Lower leg skin (tissue), 4 donors: Measurements from ENCODE around the gene TADA1. TPM values are rescaled to one million over a fixed set of nuclear protein-coding genes. Genes with fewer than 3 reads are reported as not detected.
"Not testable (repeated sequence)": the region's sequence is repeated elsewhere in the genome, so short reads cannot be mapped to it uniquely, and the experiment has no call there.

Experiments
- DNase-seq, 2 donors: peaks; one replicate each; pipeline ENCODE4 v3.0.0-alpha.2; 2019; ENCODE audit warnings: low spot score in 2 of 2
- H3K4me3 ChIP-seq: fragments of 200-600 bp; sonication (generic); 2 replicates; pipeline ENCODE4 v1.5.1; 2017; ENCODE audit warnings: mild to moderate bottlenecking, low read depth; ENCODE audit not compliant: poor library complexity, severe bottlenecking
- POLR2A ChIP-seq, 2 donors: fragments of 450-650 bp; IDR thresholded peaks; one replicate each; pipeline ENCODE4 v1.6.1; 2016 to 2017; ENCODE audit warnings: antibody characterized with exemption in 2 of 2, mild to moderate bottlenecking in 1 of 2, moderate library complexity in 1 of 2
- WGBS, 2 donors: methylation state at CpG; one replicate each; pipeline ENCODE4 v1.1.5; 2018; 5-methylcytosine and 5-hydroxymethylcytosine counted together
- intact Hi-C: fragments of 100-400 bp; cut with DNase I; formaldehyde crosslinking; loops from one replicate; pipeline ENCODE4 v1.15.0; 2023; ENCODE audit warnings: low total_unique reads
- total RNA-seq, 4 donors: library from RNA; depleted of rRNA; stranded (reverse); fragments of >200 nt; gene quantifications; one replicate each; pipeline ENCODE4 v1.1.0, GENCODE V29; 2016
- TF ChIP-seq, protein P1 (sequence below), 3 donors: fragments of 450-650 bp; IDR thresholded peaks; one replicate each; pipeline ENCODE4 v1.5.1; 2016; ENCODE audit warnings: antibody characterized with exemption in 3 of 3, mild to moderate bottlenecking in 3 of 3, moderate library complexity in 2 of 3

The TADA1 gene
- total RNA-seq, 4 donors from 2014 or later: 9.5 to 18.2 (median 15.1) TPM

DNA sequence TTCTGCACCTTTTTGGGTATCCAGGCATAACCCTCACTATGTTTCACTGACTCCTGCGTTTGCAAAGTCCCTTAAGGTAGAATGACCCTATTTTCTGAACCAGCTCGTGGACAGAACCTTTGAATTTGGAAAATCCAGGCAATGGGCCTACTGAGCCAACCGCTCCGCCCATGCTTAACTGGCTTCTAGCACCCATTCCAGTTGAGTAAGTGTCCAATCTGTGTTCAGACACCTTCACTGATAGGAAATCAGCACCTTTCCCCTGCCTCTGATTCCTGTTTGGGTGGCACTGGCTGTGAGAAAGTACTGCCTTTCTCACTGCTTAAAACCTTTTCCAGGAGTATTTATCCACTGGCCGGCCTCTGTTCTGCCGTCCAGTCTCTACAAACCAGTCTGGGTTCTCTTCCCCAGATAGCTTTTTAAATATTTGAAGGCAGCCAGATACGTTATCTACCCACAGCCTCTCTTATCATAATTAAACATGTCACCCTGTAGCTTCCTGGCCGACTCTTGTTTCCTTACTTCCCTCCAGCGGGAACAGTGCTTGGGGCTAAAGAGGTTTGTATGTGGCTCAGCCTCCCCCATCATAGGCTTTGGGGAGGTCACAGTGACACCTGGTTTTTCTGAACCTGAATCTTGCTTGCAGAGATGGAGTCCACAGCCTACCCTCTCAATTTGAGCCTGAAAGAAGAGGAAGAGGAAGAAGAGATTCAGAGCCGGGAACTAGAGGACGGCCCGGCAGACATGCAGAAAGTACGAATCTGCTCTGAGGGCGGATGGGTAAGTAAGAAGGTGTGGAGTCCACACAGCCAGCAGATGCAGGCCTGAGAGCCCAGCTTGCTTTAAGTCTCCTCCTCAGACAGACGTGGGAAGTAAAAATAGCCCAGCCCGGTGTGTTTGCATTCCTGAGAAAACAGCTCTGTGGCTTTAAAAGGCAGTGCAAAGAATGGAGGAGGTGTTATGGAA lies 35.5 kb downstream of the TADA1 start:
- intact Hi-C loops: no loop called here

DNA sequence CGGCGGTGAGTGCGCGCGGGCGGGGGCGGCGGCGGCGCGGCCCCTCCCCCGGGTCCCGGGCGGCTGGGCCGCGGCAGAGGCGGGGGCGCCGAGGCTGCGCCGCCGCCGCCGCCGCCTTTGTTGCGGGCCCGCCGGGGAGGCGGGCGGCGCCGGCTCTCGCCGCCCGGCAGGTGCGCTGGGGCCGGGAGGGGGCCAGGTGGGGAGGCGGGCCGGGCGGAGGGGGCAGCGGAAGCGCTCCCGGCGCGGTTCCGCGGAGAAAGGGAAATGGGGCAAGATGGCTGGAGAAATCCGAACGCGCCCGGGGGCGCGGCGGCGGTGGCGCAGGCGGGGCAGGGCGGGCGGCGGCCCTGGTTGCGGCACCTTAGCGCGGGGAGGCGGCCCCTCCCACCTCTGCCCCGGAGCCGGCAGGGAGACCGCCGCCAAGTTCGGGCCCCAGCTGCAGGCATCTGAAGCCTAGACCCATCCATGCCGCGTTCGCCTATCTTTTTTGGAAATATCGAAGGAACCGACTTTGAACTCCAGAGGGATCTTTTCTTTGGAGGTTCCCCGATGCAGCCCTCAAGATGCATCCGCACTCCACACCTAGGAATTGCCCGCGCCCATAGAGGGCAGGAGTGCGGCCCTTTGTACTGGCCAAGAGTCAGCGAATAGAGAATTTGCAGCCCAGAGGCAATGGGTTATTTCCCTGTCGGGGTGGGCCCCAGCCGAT lies 36.3 kb downstream of the TADA1 start:
- TF ChIP-seq POLR2A (IDR thresholded peaks at IDR 0.05): no peak
- TF ChIP-seq, protein P1, sequence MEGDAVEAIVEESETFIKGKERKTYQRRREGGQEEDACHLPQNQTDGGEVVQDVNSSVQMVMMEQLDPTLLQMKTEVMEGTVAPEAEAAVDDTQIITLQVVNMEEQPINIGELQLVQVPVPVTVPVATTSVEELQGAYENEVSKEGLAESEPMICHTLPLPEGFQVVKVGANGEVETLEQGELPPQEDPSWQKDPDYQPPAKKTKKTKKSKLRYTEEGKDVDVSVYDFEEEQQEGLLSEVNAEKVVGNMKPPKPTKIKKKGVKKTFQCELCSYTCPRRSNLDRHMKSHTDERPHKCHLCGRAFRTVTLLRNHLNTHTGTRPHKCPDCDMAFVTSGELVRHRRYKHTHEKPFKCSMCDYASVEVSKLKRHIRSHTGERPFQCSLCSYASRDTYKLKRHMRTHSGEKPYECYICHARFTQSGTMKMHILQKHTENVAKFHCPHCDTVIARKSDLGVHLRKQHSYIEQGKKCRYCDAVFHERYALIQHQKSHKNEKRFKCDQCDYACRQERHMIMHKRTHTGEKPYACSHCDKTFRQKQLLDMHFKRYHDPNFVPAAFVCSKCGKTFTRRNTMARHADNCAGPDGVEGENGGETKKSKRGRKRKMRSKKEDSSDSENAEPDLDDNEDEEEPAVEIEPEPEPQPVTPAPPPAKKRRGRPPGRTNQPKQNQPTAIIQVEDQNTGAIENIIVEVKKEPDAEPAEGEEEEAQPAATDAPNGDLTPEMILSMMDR (IDR thresholded peaks at IDR 0.05): no peak
- WGBS, 2 donors: 0 to 2% methylated on average over 38 to 45 of the region's 82 CpGs

More for the DNA sequence above, 35.5 kb downstream of the TADA1 start:
- DNase-seq: peak in 1 of 2 donors; percentile 66
- H3K4me3 ChIP-seq: peak overlapping the region; percentile 29
- TF ChIP-seq, protein P1 (IDR thresholded peaks at IDR 0.05): no peak
- no peak for TF ChIP-seq POLR2A (IDR thresholded peaks at IDR 0.05)
- WGBS, 2 donors: 30 to 36% methylated on average over 16 of the region's 16 CpGs

DNA sequence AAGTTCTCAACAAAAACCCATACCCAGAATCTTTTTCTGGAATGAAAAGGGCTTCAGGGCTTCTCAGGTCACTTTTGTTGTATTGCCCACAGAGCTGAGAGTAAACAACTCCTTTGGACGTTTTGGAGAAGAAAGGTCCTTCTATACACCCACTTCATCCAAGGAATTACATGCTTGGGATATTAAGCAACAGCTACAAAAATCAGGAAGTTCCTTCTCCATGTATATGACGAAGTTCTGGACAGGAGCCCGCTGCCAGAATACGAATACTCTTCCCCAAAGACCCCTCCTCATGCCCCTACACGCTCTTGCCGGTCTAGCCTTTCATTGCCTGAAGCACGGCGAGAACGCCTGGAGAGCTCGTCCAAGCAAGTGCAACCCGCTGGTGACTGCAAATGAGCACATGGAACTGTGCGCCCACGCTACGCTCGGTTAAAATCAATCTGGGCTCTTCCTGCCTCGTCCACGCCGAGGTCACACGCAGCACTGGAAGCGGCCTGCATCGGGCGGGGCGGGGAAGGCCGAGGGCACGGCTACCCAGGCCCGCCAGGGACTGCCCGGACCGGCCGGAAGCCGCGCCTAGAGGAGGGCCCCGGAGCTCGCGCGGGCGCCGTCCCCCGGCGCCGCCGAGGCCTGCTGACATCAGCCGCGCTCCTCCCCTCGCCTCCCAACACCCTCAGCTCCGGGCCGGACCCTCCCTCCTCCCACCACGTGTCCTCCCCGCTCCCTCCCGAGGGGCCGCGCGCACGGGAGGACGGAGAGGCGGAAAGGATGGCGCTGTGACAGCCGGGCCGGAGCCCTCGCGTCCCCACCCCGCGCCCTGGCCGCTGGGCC lies 37.1 kb downstream of the TADA1 start, which contains the start of gene POGK:
Gene POGK, plus strand, starts transcription at position 710 of the 834 bp plus-strand sequence. CDS start 1,482 bp downstream, outside the sequence.
- peak within 1 kb of the TSS; percentile 59 for H3K4me3 ChIP-seq
- 1% methylated on average over 36 to 56 of the region's 63 CpGs for WGBS, 2 donors
- TF ChIP-seq POLR2A (IDR thresholded peaks at IDR 0.05): no peak
- TF ChIP-seq, protein P1 (IDR thresholded peaks at IDR 0.05): no peak
- intact Hi-C loops: no loop called here
- DNase-seq: peak; percentile 87 to 98

More for the DNA sequence above, 36.3 kb downstream of the TADA1 start:
- intact Hi-C loops: no loop called here
- peak overlapping the region; percentile 29 for H3K4me3 ChIP-seq
- DNase-seq: peak; percentile 36 to 93

DNA sequence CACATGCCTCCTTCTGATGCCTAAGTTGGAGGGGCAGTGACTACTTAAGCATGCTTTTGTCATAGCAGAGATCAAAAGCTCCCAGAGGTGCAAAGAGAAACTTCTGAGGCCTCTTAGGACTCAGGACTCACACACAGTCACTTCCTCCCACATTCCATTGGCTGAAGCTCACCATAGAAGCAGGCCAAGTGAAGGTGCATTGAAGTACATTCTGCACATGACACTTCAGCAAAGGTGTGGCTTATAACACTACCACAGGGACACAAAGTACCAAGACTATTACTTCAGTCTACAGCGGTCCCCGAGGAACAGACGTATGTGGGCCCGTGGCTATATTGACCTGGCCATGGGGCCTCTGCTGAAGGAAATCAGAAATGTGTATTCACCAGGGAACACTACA lies 39.3 kb downstream of the TADA1 start:
- intact Hi-C loops: no loop called here
- 96 to 97% methylated on average over 4 of the region's 4 CpGs for WGBS, 2 donors
- TF ChIP-seq, protein P1 (IDR thresholded peaks at IDR 0.05): no peak
- TF ChIP-seq POLR2A (IDR thresholded peaks at IDR 0.05): no peak
- DNase-seq: no peak
- no peak overlapping the region for H3K4me3 ChIP-seq

DNA sequence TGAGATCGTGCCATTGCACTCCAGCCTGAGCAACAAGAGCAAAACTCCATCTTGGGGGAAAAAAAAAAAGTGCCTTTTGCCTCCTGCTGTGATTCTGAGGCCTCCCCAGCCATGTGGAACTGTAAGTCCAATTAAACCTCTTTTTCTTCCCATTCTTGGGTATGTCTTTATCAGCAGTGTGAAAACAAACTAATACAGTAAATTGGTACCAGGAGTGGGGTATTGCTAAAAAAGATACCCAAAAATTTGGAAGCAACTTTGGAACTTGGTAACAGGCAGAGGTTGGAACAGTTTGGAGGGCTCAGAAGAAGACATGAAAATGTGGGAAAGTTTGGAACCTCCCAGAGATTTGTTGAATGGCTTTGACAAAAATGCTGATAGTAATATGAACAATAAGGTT lies 46.3 kb downstream of the TADA1 start:
- DNase-seq, intact Hi-C loops, H3K4me3 ChIP-seq: not testable (repeated sequence)
- 65 to 71% methylated on average over 1 of the region's 1 CpG for WGBS, 2 donors
